GM18519 (cell line): ENCODE data around the gene ME1.
A peak's percentile ranks its signal among the peaks of the same experiment; 100 is the strongest.
"Not testable (repeated sequence)": the region's sequence is repeated elsewhere in the genome, so short reads cannot be mapped to it uniquely, and the experiment has no call there.

Source experiments
- ATAC-seq: cut with Tn5 transposase; IDR thresholded peaks from one replicate; pipeline ENCODE4 v1.9.1; 2021; ENCODE audit warnings: mild to moderate bottlenecking, moderate library complexity; ENCODE audit not compliant: unreplicated experiment, low FRiP score

Gene ME1

GRCh38 chr6:83365931-83366330, 64.9 kb downstream of the ME1 start:
- no peak for ATAC-seq

GRCh38 chr6:83362349-83362748, 68.5 kb downstream of the ME1 start:
- ATAC-seq: not testable (repeated sequence)

DNA sequence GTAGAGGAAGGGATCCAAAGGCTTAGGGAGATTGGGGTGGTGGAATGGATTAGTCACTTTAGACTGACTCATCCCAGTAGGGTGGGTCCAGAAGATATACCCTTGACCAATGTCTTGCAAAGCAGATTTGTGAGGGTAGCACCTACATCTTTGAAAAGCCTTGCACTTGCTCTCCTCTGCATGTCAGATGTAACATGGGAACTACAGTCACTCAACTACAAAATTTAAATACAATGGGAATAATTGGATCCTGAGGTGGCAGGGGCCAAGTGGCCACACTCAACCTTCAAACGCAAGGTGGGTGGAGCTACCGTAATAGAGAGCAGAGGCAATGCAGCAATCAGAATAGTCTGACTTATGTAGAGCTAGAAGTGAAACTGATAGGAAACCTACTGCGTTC, 71.2 kb downstream of the ME1 start:
- no peak for ATAC-seq

DNA sequence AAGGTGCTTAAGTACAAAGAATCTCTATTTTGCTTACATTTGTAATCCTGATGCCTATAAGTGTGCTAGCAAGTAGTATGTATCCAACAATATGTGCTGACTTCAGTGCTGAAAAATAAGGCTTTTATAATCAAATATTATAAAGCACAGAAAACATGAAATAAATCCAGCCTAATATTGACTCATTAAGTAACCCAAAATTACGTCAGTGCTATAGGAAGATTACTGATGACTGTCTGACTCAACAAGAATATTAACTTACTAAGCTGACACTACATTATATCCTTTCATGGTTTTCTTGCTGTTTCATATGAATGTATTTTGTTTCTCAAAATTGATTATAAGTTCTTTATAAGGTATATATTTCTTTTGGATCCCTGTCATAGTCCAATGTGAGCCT, 76.1 kb downstream of the ME1 start:
- ATAC-seq: no peak

DNA sequence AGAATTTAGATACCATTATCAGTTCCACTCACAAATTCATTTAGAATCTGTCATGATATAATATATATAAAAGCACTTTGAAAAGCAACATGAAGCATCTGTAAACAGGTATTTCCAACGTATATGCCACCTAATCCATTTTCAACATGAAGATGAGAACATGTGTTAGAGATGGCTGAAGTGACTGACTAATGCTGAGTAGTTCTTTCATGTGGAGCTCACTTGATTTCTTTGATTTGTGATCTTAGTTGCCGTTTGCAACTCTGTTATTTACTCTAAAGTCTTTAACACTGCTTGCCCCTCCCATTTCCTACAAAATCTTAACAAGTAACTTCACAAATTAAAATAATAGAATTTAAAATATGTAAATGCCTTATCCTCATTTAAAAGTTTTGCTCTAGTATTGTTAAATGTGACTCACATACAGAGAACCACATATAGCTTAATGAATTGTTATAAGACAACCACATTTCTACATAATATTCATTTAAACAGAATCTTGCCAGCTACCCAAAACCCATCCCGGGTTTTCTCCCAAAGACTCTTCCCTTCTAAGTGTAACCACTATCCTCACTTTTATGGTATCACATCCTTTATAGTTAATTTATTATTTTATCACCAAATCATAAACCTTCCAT, 78.3 kb downstream of the ME1 start:
- ATAC-seq: no peak

DNA sequence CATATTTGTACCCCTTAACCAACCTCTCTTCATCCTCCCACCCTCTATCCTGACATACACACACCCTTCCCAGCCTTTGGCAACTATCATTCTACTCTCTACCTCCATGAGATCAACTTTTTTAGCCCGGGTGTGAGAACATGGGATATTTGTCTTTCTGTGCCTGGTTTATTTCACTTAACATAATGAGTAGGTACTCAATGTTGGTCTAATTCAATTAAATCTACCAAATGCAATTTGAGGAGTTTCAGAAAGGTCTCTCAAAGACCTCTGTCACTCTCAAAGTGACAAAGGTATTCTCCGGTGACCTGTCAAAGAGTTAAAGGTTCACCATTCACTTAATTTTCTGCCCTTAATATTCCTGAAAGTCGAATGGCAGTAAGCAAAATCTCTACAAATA, 87.7 kb downstream of the ME1 start:
- no peak for ATAC-seq

GRCh38 chr6:83341765-83342164, 89.1 kb downstream of the ME1 start:
- no peak for ATAC-seq

DNA sequence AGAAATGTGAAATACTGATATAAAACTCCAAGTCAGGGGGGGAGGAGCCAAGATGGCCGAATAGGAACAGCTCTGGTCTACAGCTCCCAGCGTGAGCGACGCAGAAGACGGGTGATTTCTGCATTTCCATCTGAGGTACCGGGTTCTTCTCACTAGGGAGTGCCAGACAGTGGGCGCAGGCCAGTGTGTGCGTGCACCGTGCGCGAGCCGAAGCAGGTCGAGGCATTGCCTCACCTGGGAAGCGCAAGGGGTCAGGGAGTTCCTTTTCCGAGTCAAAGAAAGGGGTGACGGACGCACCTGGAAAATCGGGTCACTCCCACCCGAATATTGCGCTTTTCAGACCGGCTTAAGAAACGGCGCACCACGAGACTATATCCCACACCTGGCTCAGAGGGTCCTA, 96.9 kb downstream of the ME1 start:
- ATAC-seq: not testable (repeated sequence)

- ATAC-seq: no peak
These were observed 97.4 kb downstream of the ME1 start for GRCh38 chr6:83333500-83333899.

DNA sequence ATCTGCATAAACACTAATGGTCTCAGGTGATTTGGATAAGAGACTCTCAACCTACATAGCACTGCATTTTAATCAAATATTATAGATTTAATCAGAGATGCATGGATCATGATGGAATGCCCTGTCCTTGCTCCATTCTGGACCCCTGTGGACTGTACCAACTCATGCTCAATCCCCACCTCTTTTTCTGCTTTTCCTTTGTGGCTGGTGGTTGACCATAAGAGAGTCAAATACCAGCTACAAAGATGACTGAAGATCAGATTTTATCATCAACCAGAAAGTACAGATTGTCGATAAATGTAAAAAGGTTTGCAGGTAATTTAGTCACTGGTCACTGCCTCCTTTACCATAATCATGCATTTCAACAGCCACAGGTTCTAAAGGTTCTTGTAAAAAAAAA, 116.2 kb downstream of the ME1 start:
- ATAC-seq: no peak

DNA sequence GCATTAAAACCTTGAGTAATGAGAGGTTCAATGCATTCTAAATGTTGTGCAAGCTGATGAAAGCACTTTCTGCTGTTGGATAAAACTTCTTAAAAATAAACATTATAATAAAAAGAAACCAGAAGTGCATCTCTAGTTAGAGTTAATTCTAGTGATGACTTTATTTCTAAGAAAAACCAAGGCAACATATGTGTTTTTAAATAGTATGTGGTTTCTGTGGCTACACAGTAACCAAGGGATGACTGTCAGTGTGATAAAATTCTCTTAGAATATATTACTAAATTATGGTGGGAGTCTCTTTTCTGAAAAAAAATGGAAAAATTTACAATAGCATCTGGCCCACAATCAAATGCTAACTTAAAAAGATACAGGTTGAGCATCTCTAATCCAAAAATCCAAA, 117.0 kb downstream of the ME1 start:
- no peak for ATAC-seq

GRCh38 chr6:83311231-83311630, 119.6 kb downstream of the ME1 start:
- ATAC-seq: no peak

DNA sequence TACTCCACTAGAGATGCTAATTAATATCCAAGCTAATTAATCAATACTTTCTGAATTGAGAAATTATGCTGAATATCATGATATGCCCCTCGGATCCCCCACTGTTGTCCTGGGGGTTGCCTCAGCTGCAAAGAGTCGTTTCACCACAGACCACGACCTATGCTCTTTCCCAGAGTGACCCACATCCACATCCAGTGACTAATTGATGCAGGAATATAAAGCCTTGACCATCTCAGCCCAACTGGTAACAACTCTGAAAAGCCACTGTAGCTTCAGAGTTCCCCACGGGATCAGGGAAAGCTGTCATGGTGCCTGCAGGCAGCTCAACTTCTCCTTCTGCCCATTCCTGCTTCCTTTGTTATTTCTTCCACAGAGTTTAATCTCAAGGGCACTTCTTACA, 120.8 kb downstream of the ME1 start:
- ATAC-seq: no peak

GRCh38 chr6:83309344-83309743, 121.5 kb downstream of the ME1 start:
- ATAC-seq: no peak

DNA sequence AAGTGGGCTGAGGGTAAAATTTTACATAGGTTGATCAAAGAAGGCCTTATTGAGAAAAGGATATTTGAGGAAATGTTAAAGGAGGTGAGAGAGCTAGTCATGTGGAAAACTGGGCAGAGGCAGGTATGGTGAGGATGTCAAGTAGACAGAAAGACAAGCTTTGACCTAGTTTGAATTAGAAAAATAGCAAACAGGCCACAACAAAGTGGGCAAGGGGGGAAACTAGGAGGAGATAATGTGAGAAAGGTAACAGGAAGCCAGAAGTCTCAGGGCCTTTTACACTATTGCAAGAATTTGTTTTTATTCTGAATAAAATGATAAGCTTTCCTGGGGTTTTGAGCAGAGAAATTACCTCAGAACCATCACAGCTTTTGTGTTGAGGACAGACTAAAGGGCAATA, 122.0 kb downstream of the ME1 start:
- no peak for ATAC-seq

- no peak for ATAC-seq
These were observed 123.0 kb downstream of the ME1 start for GRCh38 chr6:83307849-83308248.

- ATAC-seq: no peak
These were observed 127.4 kb downstream of the ME1 start for GRCh38 chr6:83303426-83303825.

GRCh38 chr6:83294676-83295075, 136.2 kb downstream of the ME1 start:
- ATAC-seq: no peak

DNA sequence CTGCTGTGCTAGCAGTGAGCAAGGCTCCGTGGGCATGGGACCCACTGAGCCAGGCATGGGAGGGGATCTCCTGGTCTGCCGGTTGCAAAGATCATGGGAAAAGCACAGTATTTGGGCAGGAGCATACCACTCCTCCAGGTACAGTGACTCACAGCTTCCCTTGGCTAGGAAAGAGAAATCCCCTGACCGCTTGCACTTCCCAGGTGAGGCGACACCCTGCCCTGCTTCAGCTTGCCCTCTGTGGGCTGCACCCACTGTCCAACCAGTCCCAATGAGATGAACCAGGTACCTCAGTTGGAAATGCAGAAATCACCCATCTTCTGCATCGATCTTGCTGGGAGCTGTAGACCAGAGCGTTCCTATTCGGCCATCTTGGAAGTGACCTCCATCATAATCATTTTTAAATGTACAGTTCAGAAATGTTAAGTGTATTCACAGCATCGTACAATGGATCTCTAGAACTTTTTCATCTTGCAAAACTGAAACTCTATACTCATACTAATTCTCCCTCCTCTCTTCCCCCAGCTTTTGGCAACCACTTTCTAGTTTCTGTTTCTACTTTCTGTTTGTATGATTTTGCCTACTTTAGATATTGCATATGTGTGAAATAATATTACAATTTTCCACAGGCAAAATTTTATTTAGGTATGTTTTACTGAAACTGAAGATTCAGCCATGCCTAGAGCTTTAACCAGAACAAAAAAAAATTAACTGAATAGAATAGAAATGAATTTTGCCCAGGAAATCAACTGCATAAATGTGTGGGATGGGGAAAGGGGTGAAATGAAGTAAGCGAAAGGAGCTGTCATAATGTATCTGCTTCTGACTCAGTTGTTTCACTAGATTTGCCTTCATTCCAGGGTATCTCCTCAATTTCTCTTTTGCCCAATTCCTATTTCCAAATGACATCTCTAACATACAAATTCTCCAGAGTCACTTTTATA, 137.7 kb downstream of the ME1 start:
- ATAC-seq: peak; percentile 97

DNA sequence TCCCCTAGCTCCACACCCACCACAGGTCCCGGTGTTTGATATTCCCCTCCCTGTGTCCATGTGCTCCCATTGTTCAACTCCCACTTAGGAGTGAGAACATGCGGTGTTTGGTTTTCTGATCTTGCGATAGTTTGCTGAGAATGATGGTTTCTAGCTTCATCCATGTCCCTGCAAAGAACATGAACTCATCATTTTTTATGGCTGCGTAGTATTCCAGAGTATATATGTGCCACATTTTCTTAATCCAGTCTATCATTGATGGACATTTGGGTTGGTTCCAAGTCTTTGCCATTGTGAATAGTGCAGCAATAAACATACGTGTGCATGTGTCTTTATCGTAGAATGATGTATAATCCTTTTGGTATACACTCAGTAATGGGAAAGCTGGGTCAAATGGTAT, 143.6 kb downstream of the ME1 start:
- ATAC-seq: not testable (repeated sequence)

DNA sequence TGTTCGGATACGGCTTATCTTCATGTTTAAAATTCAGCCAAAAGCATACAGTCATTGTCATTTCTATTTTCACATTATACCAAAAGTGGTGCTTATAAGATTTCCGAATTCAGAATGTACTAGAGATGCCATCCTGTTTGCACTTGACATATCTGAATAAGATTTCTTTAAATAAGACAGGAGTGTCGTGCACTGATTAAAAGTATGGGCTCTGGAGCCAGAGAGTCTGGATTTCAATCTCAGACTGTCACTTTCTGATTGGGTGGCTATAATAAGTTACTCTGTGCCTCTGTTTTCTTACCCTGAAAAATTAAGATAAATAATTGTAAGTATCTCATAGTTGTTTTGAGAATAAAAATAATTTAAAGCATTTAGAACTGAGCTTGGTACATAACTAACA, 144.9 kb downstream of the ME1 start:
- no peak for ATAC-seq

DNA sequence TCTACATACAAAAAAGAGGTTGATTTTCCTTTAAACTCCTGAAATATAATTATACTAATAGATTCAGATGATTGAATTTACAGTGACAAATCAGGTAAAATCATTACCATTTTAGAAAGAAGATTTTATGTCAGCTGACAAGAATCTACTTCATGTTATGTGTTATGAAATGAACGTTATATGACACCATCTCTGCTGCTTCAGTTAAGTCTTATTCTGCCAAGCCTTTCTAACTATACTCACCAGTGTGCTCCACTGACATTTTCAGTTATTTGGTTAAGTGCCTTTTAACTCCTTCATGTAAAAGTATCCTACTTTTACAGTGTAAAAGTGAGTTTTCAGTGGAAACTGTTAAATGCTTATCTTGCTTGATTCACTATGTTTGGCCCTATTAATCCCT, 157.3 kb downstream of the ME1 start:
- no peak for ATAC-seq
